Cardiac septum (tissue), 1 donor: ENCODE data around the gene KIAA0319L. TPM values are rescaled to one million over a fixed set of nuclear protein-coding genes. Genes with fewer than 3 reads are reported as not detected.

ENCODE experiments used
- DNase-seq: peaks from one replicate; pipeline ENCODE4 v3.0.0-alpha.2; 2020; ENCODE audit warnings: low spot score
- intact Hi-C: fragments of 100-400 bp; cut with DNase I; formaldehyde crosslinking; loops from one replicate; pipeline ENCODE4 v1.14.0; 2022
- total RNA-seq: library from RNA; stranded (reverse); fragmentation: NEBNext Ultra II Directional; extraction: Animal tissue kit (Norgen Biotek cat#: 25700); gene quantifications from one replicate; pipeline ENCODE4 v1.2.1, GENCODE V29; 2021
- donor health status: DM: no; HTN: no; CAD: no.

Gene KIAA0319L
- total RNA-seq, 1 donor from 2014 or later, result 84.0 TPM

GRCh38 chr1:35434703-35435102, 122.5 kb downstream of the KIAA0319L start:
- intact Hi-C loops, result no loop called here
- no peak for DNase-seq

- DNase-seq, result no peak
- intact Hi-C loops, result no loop called here
These were observed 123.5 kb downstream of the KIAA0319L start for GRCh38 chr1:35433714-35434113.

- no peak for DNase-seq
- intact Hi-C loops, result no loop called here
These were observed 125.0 kb downstream of the KIAA0319L start for GRCh38 chr1:35432231-35432630.

- intact Hi-C loops, result no loop called here
- no peak for DNase-seq
These were observed 126.0 kb downstream of the KIAA0319L start for GRCh38 chr1:35431173-35431599.

GRCh38 chr1:35430762-35431161, 126.4 kb downstream of the KIAA0319L start:
- intact Hi-C loops, result no loop called here
- DNase-seq, result no peak

- no peak for DNase-seq
- intact Hi-C loops, result loop anchor here (10.0 kb wide), 1 partner anchor 224 kb away; no protein-coding TSS in a partner anchor
These were observed 128.8 kb downstream of the KIAA0319L start for GRCh38 chr1:35428360-35428759.

- no peak for DNase-seq
- intact Hi-C loops, result loop anchor here (10.0 kb wide), 1 partner anchor 221 kb away; no protein-coding TSS in a partner anchor
These were observed 131.1 kb downstream of the KIAA0319L start for GRCh38 chr1:35426097-35426586.

GRCh38 chr1:35408925-35409324, 148.3 kb downstream of the KIAA0319L start:
- intact Hi-C loops, result no loop called here
- no peak for DNase-seq

- intact Hi-C loops, result no loop called here
- no peak for DNase-seq
These were observed 149.5 kb downstream of the KIAA0319L start for GRCh38 chr1:35407743-35408142.

GRCh38 chr1:35406103-35406502, 151.1 kb downstream of the KIAA0319L start:
- no peak for DNase-seq
- intact Hi-C loops, result no loop called here

GRCh38 chr1:35401049-35401448, 156.2 kb downstream of the KIAA0319L start:
- intact Hi-C loops, result no loop called here
- no peak for DNase-seq

- DNase-seq, result no peak
- intact Hi-C loops, result no loop called here
These were observed 158.5 kb downstream of the KIAA0319L start for GRCh38 chr1:35398739-35399138.

- intact Hi-C loops, result no loop called here
- DNase-seq, result no peak
These were observed 162.8 kb downstream of the KIAA0319L start for GRCh38 chr1:35394386-35394785.

- intact Hi-C loops, result no loop called here
- no peak for DNase-seq
These were observed 166.4 kb downstream of the KIAA0319L start for GRCh38 chr1:35390600-35391494.

- no peak for DNase-seq
- intact Hi-C loops, result no loop called here
These were observed 170.2 kb downstream of the KIAA0319L start for GRCh38 chr1:35386959-35387358.

- no peak for DNase-seq
- intact Hi-C loops, result no loop called here
These were observed 170.9 kb downstream of the KIAA0319L start for GRCh38 chr1:35386290-35386689.

Other genes starting within 250 kb of the KIAA0319L start
- 56.0 TPM for gene NCDN, start 396 bp upstream of the KIAA0319L start, total RNA-seq
- gene TFAP2E, start 15.9 kb upstream of the KIAA0319L start, total RNA-seq, result 0.48 TPM
- 35.6 TPM for gene PSMB2, start 84.1 kb upstream of the KIAA0319L start, total RNA-seq
- gene C1orf216, start 161.5 kb upstream of the KIAA0319L start, total RNA-seq, result 11.5 TPM
- 0.46 TPM for gene CLSPN, start 212.6 kb upstream of the KIAA0319L start, total RNA-seq